HG03060 (cell line): ENCODE measurements around the gene GPR153.
"Not testable (repeated sequence)": the region's sequence is repeated elsewhere in the genome, so short reads cannot be mapped to it uniquely, and the experiment has no call there.

ENCODE experiments used
- ATAC-seq: cut with Tn5 transposase; IDR thresholded peaks from one replicate; pipeline ENCODE4 v1.9.1; 2021; ENCODE audit warnings: low read depth, moderate number of reproducible peaks; ENCODE audit not compliant: unreplicated experiment

GPR153 gene

DNA sequence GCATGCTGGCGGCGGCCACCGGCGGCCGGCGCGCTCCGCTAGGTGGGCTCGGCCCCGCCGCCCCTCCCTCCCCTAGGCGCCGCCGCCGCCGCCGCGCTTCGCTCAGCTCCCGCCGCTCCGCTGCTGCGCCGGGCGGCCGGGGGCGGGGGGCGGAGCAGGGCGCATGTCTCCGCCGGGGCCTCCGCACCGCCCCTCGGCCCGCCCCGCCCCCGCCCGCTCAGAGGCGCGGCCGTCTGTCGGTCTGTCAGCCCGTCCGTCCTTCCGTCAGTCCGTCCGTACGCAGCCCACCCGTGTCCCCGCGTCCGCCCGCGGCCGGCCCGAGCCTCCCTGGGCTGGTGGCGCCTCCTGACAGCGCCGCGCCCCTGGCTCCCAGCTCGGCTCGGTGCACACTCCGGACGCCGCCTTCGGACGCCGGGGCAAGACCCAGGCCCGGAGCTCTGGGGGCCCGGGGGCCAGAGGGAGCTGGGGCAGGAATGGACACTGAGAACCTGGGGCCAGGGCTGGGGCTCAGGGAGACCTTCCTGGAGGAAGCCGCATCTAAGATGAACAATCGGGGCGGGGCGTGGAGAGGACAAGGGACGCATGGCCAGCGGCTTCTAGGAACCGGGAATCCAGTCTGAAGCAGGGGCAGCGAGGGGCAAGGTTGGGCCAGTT, at the start of gene GPR153:
Gene GPR153 (minus strand): TSS at position 138 of the 654 bp plus-strand sequence. CDS start 6,193 bp downstream, outside the sequence.
- no peak for ATAC-seq

- no peak for ATAC-seq
Observed at GRCh38 chr1:6310116-6310848, 49.4 kb upstream of the GPR153 start.

GRCh38 chr1:6309564-6309963, 48.7 kb upstream of the GPR153 start:
- no peak for ATAC-seq

DNA sequence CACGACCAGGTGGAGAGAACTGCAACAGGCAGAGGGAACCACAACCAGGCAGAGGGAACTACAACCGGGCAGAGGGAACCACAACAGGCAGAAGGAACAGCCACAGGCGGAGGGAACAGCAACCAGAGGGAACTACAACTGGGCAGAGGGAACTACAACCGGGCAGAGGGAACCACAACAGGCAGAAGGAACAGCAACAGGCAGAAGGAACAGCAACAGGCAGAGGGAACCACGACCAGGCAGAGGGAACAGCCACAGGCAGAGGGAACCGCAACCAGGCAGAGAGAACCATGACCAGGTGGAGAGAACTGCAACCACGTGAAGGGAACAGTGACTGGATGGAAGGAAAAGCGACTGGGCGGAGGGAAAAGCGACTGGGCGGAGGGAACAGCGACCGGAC, 47.6 kb upstream of the GPR153 start:
- no peak for ATAC-seq

DNA sequence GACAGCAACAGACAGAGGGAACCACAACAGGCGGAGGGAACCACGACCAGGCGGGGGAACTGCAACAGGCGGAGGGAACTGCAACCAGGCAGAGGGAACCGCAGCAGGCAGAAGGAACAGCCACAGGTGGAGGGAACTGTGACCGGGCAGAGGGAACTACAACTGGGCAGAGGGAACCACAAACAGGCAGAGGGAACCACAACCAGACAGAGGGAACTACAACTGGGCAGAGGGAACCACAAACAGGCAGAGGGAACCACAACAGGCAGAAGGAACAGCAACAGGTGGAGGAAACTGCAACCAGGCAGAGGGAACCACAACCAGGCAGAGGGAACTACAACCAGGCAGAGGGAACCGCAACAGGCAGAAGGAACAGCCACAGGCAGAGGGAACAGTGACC, 46.8 kb upstream of the GPR153 start:
- ATAC-seq, result not testable (repeated sequence)

DNA sequence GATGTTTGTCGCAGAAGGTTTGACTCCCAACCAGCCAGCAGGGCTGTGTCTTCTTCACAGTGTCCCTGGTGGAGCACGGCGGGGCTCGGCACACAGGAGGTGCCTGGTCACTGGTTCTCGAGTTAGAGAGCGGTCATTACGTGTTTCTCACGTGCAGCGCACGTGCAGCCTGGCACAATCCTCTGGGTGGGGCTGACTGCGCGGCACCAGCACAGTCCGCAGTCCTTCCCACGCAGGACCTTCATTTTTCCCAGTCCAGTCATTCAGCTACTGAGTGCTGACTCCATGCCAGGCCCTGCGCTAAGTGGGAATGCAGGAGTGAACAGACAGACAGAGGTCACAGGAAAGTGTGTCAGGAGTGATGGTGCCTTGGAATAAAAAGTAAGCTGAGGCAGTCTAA, 46.2 kb upstream of the GPR153 start:
- no peak for ATAC-seq

- no peak for ATAC-seq
Observed at GRCh38 chr1:6303397-6304012, 42.6 kb upstream of the GPR153 start.

GRCh38 chr1:6302568-6302967, 41.7 kb upstream of the GPR153 start:
- no peak for ATAC-seq

- no peak for ATAC-seq
Observed at GRCh38 chr1:6301526-6301925, 40.6 kb upstream of the GPR153 start.

DNA sequence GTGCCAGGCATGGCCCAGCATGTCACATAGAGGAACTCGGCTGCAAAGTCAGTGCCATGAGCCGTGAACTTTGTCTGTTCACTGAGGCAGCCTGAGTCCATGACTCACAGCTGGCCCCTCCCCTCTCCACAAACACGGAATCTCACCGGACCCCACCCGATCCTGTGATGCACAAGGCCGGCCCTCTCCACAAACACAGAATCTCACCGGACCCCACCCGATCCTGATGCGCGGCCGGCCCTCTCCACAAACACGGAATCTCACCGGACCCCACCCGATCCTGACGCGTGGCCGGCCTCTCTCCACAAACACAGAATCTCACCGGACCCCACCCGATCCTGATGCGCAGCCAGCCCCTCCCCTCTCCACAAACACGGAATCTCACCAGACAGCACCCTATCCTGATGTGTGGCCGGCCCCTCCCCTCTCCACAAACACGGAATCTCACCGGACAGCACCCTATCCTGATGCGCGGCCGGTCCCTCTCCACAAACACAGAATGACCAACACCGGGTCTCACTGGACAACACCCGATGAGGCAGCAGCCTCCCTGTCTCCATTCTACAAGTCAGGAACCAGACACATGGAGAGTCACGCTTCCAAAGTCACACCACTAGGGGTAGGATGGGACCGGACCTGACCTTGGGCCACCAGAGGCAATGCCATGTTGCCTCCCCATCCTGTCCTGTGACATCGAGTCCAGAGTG, 39.6 kb upstream of the GPR153 start:
- no peak for ATAC-seq

DNA sequence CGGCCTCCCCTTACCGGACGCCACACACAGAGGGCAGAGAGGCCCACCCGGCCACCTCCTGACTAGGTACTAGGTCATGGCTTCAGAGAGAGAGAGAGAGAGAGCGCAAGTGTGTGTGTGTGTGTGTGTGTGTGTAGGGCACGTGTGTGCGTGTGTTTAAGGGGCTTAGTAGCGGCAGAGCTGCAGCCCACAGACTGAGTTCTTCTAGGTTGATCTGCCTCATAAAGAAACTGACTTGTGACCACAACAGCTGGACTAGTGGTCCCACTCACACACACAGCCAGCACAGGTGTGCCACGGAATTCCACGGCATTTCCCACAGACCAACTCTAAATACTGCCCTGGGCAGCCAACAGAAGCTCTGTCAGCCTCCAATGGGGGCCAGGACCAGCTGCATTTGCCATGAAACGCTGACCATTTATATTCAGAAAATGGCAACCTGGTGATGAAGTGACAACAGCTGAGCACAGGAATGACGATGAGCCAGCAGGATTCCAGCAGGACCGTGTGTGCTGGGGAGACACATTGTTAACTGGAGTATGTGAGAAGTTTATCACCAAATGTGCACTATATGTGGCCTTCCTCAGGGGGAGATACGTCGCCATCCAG, 38.8 kb upstream of the GPR153 start:
- ATAC-seq, result no peak

GRCh38 chr1:6298940-6299465, 38.1 kb upstream of the GPR153 start:
- ATAC-seq, result no peak

- no peak for ATAC-seq
Observed at GRCh38 chr1:6298530-6298929, 37.6 kb upstream of the GPR153 start.

DNA sequence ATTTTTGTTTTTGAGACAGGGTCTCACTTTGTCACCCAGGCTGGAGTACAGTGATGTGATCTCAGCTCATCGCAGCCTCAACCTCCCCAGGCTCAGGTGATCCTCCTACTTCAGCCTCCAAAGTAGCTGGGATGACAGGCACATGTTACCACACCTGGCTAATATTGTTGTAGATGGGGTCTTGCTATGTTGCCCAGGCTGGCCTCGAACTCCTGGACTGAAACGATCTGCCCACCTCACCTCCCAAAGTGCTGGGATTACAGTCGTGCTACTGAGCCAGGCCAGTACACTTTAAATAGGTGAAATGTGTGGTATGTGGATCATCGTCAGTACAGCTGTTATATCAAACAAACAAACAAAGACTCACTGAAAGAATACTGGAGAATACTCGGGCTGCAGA, 35.0 kb upstream of the GPR153 start:
- no peak for ATAC-seq

- no peak for ATAC-seq
Observed at GRCh38 chr1:6294890-6295556, 34.1 kb upstream of the GPR153 start.

DNA sequence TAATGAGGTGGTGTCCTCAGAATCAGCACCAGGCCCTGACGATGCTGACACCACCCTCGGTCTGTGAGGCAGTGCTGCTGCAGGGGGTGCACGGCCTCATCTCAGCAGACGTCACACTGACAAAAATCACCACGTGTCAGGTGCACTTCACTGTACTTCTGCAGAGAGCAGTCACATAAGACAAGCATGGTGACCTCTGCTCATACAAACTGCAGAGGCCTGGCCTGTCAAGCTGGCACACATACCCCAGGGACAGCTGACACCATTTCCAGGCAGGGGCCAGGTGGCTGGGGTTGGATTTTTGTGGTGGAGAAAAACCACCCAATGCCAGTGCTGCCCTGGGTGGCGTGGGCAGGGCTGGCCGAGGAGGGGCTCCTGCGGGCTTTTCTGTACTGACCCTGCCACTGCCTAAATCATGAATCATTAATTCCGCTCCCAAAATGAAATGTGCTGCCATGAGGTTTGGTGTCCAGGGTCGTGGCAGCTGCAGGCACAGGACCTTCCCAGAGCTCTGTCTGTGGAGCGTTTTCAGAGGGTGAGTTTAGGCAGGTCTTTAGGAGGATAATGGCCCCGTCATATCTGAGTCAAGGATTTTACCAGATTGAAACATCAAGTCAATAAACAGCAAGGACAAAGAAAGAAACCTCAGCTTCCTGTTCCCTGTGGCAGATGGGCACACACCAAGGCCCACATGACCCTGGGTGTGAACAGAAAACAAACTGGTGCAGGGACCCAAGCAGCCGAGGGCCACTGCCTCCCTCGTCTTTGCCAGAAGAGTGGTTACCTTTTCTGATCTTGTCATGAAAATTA, 33.4 kb upstream of the GPR153 start:
- ATAC-seq, result no peak

GRCh38 chr1:6292102-6292501, 31.2 kb upstream of the GPR153 start:
- no peak for ATAC-seq

DNA sequence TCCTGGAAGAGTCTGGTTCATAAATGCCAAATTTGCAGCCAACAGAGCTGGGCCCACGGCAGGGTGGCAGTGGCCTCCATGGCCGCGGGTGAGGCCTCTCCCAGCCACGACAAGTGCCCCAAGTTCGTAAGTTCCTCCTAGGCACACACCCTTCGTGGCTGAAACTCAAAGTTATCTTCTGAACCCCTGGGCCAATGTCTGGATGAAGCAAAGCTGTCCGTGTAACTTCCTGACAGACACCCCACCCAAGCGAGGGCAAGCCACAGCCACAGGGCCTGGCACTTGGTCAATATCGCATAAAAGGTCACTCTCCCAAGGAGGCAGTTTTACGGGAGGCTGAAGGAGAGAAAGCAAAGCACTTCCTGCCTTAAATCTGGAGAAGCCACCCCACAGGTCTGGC, 27.8 kb upstream of the GPR153 start:
- no peak for ATAC-seq

GRCh38 chr1:6288026-6288425, 27.1 kb upstream of the GPR153 start:
- ATAC-seq, result no peak
